ENCODE data around the gene HPN. TPM values are rescaled to one million over a fixed set of nuclear protein-coding genes. Genes with fewer than 3 reads are reported as not detected.

HPN gene
- total and polyA plus RNA-seq, 2 of the 13 experiments (the other 11 are each of a cell fraction or from before 2014, with no cell fraction given), result 46.7 to 261 TPM

- TF ChIP-seq ZSCAN22 (CRISPR knock-in tag; IDR thresholded peaks at IDR 0.05) (no peak; the same call in 1 of the 2 replicates), ZFP91 (CRISPR knock-in tag; IDR thresholded peaks at IDR 0.05; ENCODE audit: borderline replicate concordance) (peak; percentile 89), CREM (IDR thresholded peaks at IDR 0.05) (peak; percentile 89), CREM (CRISPR knock-in tag; IDR thresholded peaks at IDR 0.05) (no peak), RORA (CRISPR knock-in tag; IDR thresholded peaks at IDR 0.05) (no peak), NR2C2 (CRISPR knock-in tag; IDR thresholded peaks at IDR 0.05; ENCODE audit: borderline replicate concordance) (peak; percentile 76), SRSF4 (IDR thresholded peaks at IDR 0.05; ENCODE audit: low read depth, low read length, poor library complexity, severe bottlenecking) (no peak), NR0B2 (CRISPR knock-in tag; IDR thresholded peaks at IDR 0.05) (0 out of 2 replicates have a peak, but pooled peaks have one; percentile 72), MBNL3 (CRISPR knock-in tag; conservative IDR thresholded peaks at IDR 0.05) (no peak), TFDP2 (CRISPR knock-in tag; IDR thresholded peaks at IDR 0.05) (peak; percentile 83), ZNF414 (CRISPR knock-in tag; IDR thresholded peaks at IDR 0.05) (peak; percentile 90; the same call in 1 of the 2 replicates), NBN (conservative IDR thresholded peaks at IDR 0.05) (no peak), ATRX (CRISPR knock-in tag; IDR thresholded peaks at IDR 0.05; ENCODE audit: borderline replicate concordance) (no peak), ZBTB46 (CRISPR knock-in tag; IDR thresholded peaks at IDR 0.05; ENCODE audit: borderline replicate concordance) (no peak; the same call in 1 of the 2 replicates), SNAI1 (CRISPR knock-in tag; IDR thresholded peaks at IDR 0.05; ENCODE audit: borderline replicate concordance) (peak; percentile 98), SP2 (CRISPR knock-in tag; IDR thresholded peaks at IDR 0.05) (peak; percentile 34; the same call in 1 of the 2 replicates), THAP7 (CRISPR knock-in tag; IDR thresholded peaks at IDR 0.05) (peak; percentile 91)
These were observed 534 bp upstream of the HPN start (continued) for GRCh38 chr19:35040826-35041547.
